Hepatocyte (in vitro differentiated cells): ENCODE measurements around the gene TOMM5. TPM values are rescaled to one million over a fixed set of nuclear protein-coding genes. Genes with fewer than 3 reads are reported as not detected.
A peak's percentile ranks its signal among the peaks of the same experiment; 100 is the strongest.

Experiments used
- DNase-seq: peaks from one replicate; pipeline ENCODE4 v3.0.0-alpha.2; 2016; ENCODE audit warnings: low spot score
- H2AFZ ChIP-seq: fragments of 200-600 bp; sonication (generic); 2 replicates; pipeline ENCODE4 v1.6.0; 2016; ENCODE audit warnings: antibody characterized with exemption, mild to moderate bottlenecking
- H3K27ac ChIP-seq: fragments of 200-600 bp; sonication (generic); 2 replicates; pipeline ENCODE4 v1.5.1; 2016; ENCODE audit warnings: mild to moderate bottlenecking
- H3K27me3 ChIP-seq: fragments of 200-600 bp; sonication (generic); 2 replicates; pipeline ENCODE4 v1.6.1; 2016
- H3K36me3 ChIP-seq: fragments of 200-600 bp; sonication (generic); replicated peaks from 2 replicates; pipeline ENCODE4 v1.5.1; 2016; ENCODE audit warnings: low read depth; ENCODE audit not compliant: insufficient read depth
- H3K4me1 ChIP-seq: fragments of 200-600 bp; sonication (generic); 2 replicates; pipeline ENCODE4 v1.5.1; 2016; ENCODE audit warnings: mild to moderate bottlenecking, moderate library complexity; ENCODE audit not compliant: insufficient read depth
- H3K4me2 ChIP-seq: fragments of 200-600 bp; sonication (generic); 2 replicates; pipeline ENCODE4 v1.6.0; 2016
- H3K4me3 ChIP-seq: fragments of 200-600 bp; sonication (generic); 2 replicates; pipeline ENCODE4 v1.5.1; 2016; ENCODE audit warnings: mild to moderate bottlenecking
- H3K79me2 ChIP-seq: fragments of 200-600 bp; sonication (generic); 2 replicates; pipeline ENCODE4 v1.6.0; 2017; ENCODE audit warnings: mild to moderate bottlenecking
- H3K9me2 ChIP-seq: fragments of 200-600 bp; sonication (generic); replicated peaks from 2 replicates; pipeline ENCODE4 v1.6.0; 2017; ENCODE audit warnings: mild to moderate bottlenecking; ENCODE audit not compliant: insufficient read depth
- H3K9me3 ChIP-seq: fragments of 200-600 bp; sonication (generic); 2 replicates; pipeline ENCODE4 v1.5.1; 2016; ENCODE audit warnings: low read depth, mild to moderate bottlenecking
- H4K20me1 ChIP-seq: fragments of 200-600 bp; sonication (generic); 2 replicates; pipeline ENCODE4 v1.6.0; 2016; ENCODE audit warnings: mild to moderate bottlenecking; ENCODE audit not compliant: insufficient read depth, poor library complexity, severe bottlenecking
- EZH2 ChIP-seq: fragments of 200-600 bp; sonication (generic); IDR thresholded peaks from 2 replicates; pipeline ENCODE4 v1.6.1; 2016; ENCODE audit warnings: antibody characterized with exemption, mild to moderate bottlenecking, borderline replicate concordance
- EZH2phosphoT487 ChIP-seq: fragments of 200-600 bp; sonication (generic); IDR thresholded peaks from one replicate; pipeline ENCODE4 v1.6.1; 2018; ENCODE audit warnings: antibody characterized with exemption, mild to moderate bottlenecking, low read depth, moderate library complexity; ENCODE audit not compliant: unreplicated experiment, severe bottlenecking
- WGBS: methylation state at CpG from one replicate; pipeline ENCODE4 v1.1.6; 2016; ENCODE audit warnings: low lambda C conversion rate; ENCODE audit errors: missing lambda C conversion rate; 5-methylcytosine and 5-hydroxymethylcytosine counted together
- polyA plus RNA-seq: library from polyadenylated mRNA; unstranded; fragments of >200 nt; fragmentation: Nextera tagmentation; extraction: Ambion mirVana; gene quantifications from 2 replicates; pipeline ENCODE4 v1.2.1, GENCODE V29; 2016
- total RNA-seq: library from RNA; depleted of rRNA; stranded (reverse); fragments of >200 nt; gene quantifications from 2 replicates; pipeline ENCODE4 v1.2.3, GENCODE V29; 2014
- TF ChIP-seq, protein P1 (sequence below): fragments of 200-600 bp; sonication (generic); IDR thresholded peaks from 2 replicates; pipeline ENCODE4 v1.5.1; 2016; ENCODE audit warnings: antibody characterized with exemption, mild to moderate bottlenecking; ENCODE audit not compliant: poor library complexity

The TOMM5 gene
- total and polyA plus RNA-seq, 2 experiments from 2014 or later, result 187 to 283 TPM

- peak overlapping the region; percentile 90 for H3K27ac ChIP-seq
- TF ChIP-seq EZH2phosphoT487 (no peak), EZH2 (no peak)
- TF ChIP-seq, protein P1, sequence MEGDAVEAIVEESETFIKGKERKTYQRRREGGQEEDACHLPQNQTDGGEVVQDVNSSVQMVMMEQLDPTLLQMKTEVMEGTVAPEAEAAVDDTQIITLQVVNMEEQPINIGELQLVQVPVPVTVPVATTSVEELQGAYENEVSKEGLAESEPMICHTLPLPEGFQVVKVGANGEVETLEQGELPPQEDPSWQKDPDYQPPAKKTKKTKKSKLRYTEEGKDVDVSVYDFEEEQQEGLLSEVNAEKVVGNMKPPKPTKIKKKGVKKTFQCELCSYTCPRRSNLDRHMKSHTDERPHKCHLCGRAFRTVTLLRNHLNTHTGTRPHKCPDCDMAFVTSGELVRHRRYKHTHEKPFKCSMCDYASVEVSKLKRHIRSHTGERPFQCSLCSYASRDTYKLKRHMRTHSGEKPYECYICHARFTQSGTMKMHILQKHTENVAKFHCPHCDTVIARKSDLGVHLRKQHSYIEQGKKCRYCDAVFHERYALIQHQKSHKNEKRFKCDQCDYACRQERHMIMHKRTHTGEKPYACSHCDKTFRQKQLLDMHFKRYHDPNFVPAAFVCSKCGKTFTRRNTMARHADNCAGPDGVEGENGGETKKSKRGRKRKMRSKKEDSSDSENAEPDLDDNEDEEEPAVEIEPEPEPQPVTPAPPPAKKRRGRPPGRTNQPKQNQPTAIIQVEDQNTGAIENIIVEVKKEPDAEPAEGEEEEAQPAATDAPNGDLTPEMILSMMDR, result no peak
Measured at GRCh38 chr9:37574241-37574721, 18.1 kb downstream of the TOMM5 start.

GRCh38 chr9:37571282-37571681 lies 21.1 kb downstream of the TOMM5 start:
- H3K27ac ChIP-seq, result no peak overlapping the region
- no peaks in the 10 kb centered on the region for H3K27me3 ChIP-seq
- WGBS, result 88% methylated on average over 1 of the region's 1 CpG
- no peaks in the 10 kb centered on the region for H3K36me3 ChIP-seq
- no peak overlapping the region for H2AFZ ChIP-seq
- no peak overlapping the region for H3K4me3 ChIP-seq
- no peaks in the 10 kb centered on the region for H4K20me1 ChIP-seq
- H3K4me2 ChIP-seq, result no peak overlapping the region
- TF ChIP-seq EZH2 (no peak), EZH2phosphoT487 (no peak)
- TF ChIP-seq, protein P1, result no peak
- H3K9me3 ChIP-seq, result no peaks in the 10 kb centered on the region
- peaks cover 11% of the 10 kb centered on the region for H3K4me1 ChIP-seq
- H3K9me2 ChIP-seq, result no peaks in the 10 kb centered on the region
- no peak for DNase-seq
- H3K79me2 ChIP-seq, result peaks cover 33% of the 10 kb centered on the region

More at GRCh38 chr9:37574241-37574721, 18.1 kb downstream of the TOMM5 start:
- H3K4me2 ChIP-seq, result peak overlapping the region; percentile 95
- no peaks in the 10 kb centered on the region for H3K9me2 ChIP-seq
- H3K27me3 ChIP-seq, result no peaks in the 10 kb centered on the region
- no peak overlapping the region for H2AFZ ChIP-seq
- no peak overlapping the region for H3K4me3 ChIP-seq
- WGBS, result 21% methylated on average over 5 of the region's 5 CpGs
- DNase-seq, result peak; percentile 46
- H3K4me1 ChIP-seq, result peaks cover 11% of the 10 kb centered on the region
- H3K9me3 ChIP-seq, result no peaks in the 10 kb centered on the region
- H3K36me3 ChIP-seq, result no peaks in the 10 kb centered on the region
- peaks cover 30% of the 10 kb centered on the region for H3K79me2 ChIP-seq
- H4K20me1 ChIP-seq, result no peaks in the 10 kb centered on the region

- H3K4me1 ChIP-seq, result no peaks in the 10 kb centered on the region
- H3K4me3 ChIP-seq, result no peak overlapping the region
- H3K4me2 ChIP-seq, result no peak overlapping the region
- H3K9me2 ChIP-seq, result no peaks in the 10 kb centered on the region
- H4K20me1 ChIP-seq, result no peaks in the 10 kb centered on the region
- no peaks in the 10 kb centered on the region for H3K36me3 ChIP-seq
- H3K9me3 ChIP-seq, result no peaks in the 10 kb centered on the region
- no peak for TF ChIP-seq EZH2
- TF ChIP-seq, protein P1, result no peak
- no peak for TF ChIP-seq EZH2phosphoT487
- no peak overlapping the region for H2AFZ ChIP-seq
- peaks cover 18% of the 10 kb centered on the region for H3K79me2 ChIP-seq
- H3K27me3 ChIP-seq, result no peaks in the 10 kb centered on the region
- DNase-seq, result no peak
- 55% methylated on average over 3 of the region's 3 CpGs for WGBS
- H3K27ac ChIP-seq, result peak overlapping the region; percentile 29
Measured at GRCh38 chr9:37566716-37567115, 25.7 kb downstream of the TOMM5 start.
